HepG2 (cell line): Measurements from ENCODE around the gene WBP1. TPM values are rescaled to one million over a fixed set of nuclear protein-coding genes. Genes with fewer than 3 reads are reported as not detected.

ENCODE experiments used
- BCL6 ChIP-seq: IDR thresholded peaks from 2 replicates; pipeline ENCODE4 v1.6.1; 2016; ENCODE audit warnings: missing genetic modification reagents, missing compliant biosample characterization
- BHLHE40 ChIP-seq: IDR thresholded peaks from 2 replicates; pipeline ENCODE4 v1.6.1; 2011; ENCODE audit warnings: low read length, improper control_type of control experiment
- CBX2 ChIP-seq, 2 experiments: fragments of 200-600 bp in 1 of 2; sonication (generic); formaldehyde crosslinking in 1 of 2; IDR thresholded peaks; 2 replicates each; pipeline versions ENCODE4 v1.7.0 to v1.8.1; 2018 to 2022; ENCODE audit warnings: low read depth in 2 of 2, low read length in 1 of 2, mild to moderate bottlenecking in 1 of 2, missing genetic modification reagents in 1 of 2
- E2F2 ChIP-seq: sonication (generic); formaldehyde crosslinking; IDR thresholded peaks from 2 replicates; pipeline ENCODE4 v1.4.0; 2020; ENCODE audit warnings: missing genetic modification reagents, borderline replicate concordance
- ELK4 ChIP-seq: sonication (generic); formaldehyde crosslinking; IDR thresholded peaks from 2 replicates; pipeline ENCODE4 v1.9.0; 2021; ENCODE audit warnings: missing genetic modification reagents, borderline replicate concordance
- EP300 ChIP-seq, 3 experiments: sonication (generic) in 1 of 3; formaldehyde crosslinking in 1 of 3; IDR thresholded peaks; 2 replicates each; pipeline versions ENCODE4 v1.5.1 to v1.6.1; 2011 to 2020; ENCODE audit warnings: low read depth in 2 of 3, low read length in 2 of 3, borderline replicate concordance in 1 of 3, improper control_type of control experiment in 1 of 3, mild to moderate bottlenecking in 1 of 3, missing genetic modification reagents in 1 of 3, moderate library complexity in 1 of 3
- FOSL2 ChIP-seq: sonication (generic); formaldehyde crosslinking; IDR thresholded peaks from 2 replicates; pipeline ENCODE4 v1.4.0; 2020; ENCODE audit warnings: missing genetic modification reagents
- FOXK1 ChIP-seq: sonication (generic); formaldehyde crosslinking; IDR thresholded peaks from 2 replicates; pipeline ENCODE4 v1.4.0; 2020; ENCODE audit warnings: low read depth, missing genetic modification reagents, borderline replicate concordance
- HDAC6 ChIP-seq: fragments of 200-600 bp; sonication (generic); IDR thresholded peaks from 2 replicates; pipeline ENCODE4 v1.7.0; 2017; ENCODE audit warnings: mild to moderate bottlenecking, antibody characterized with exemption, low read length, low read depth
- HNF4G ChIP-seq, 2 experiments: sonication (generic) in 1 of 2; formaldehyde crosslinking in 1 of 2; IDR thresholded peaks; 2 replicates each; pipeline versions ENCODE4 v1.4.0 to v1.6.1; 2011 to 2020; ENCODE audit warnings: borderline replicate concordance in 2 of 2, low read depth in 2 of 2, mild to moderate bottlenecking in 2 of 2, low read length in 1 of 2, missing genetic modification reagents in 1 of 2, moderate library complexity in 1 of 2
- NCOR1 ChIP-seq: fragments of 200-600 bp; sonication (generic); IDR thresholded peaks from 2 replicates; pipeline ENCODE4 v1.7.0; 2017; ENCODE audit warnings: antibody characterized with exemption, low read length, borderline replicate concordance
- NFATC3 ChIP-seq: sonication (generic); formaldehyde crosslinking; IDR thresholded peaks from 2 replicates; pipeline ENCODE4 v1.5.1; 2020; ENCODE audit warnings: mild to moderate bottlenecking, missing genetic modification reagents
- NFKBIZ ChIP-seq: IDR thresholded peaks from 2 replicates; pipeline ENCODE4 v1.6.1; 2018; ENCODE audit warnings: missing genetic modification reagents, missing compliant biosample characterization
- RFX3 ChIP-seq: IDR thresholded peaks from 2 replicates; pipeline ENCODE4 v1.6.1; 2016; ENCODE audit warnings: missing biosample characterization, missing genetic modification reagents
- SIN3B ChIP-seq: fragments of 150-350 bp; IDR thresholded peaks from 2 replicates; pipeline ENCODE4 v1.6.1; 2014; ENCODE audit warnings: low read length
- SRF ChIP-seq: IDR thresholded peaks from 2 replicates; pipeline ENCODE4 v1.6.1; 2011; ENCODE audit warnings: mild to moderate bottlenecking, low read depth, low read length, moderate library complexity
- TMF1 ChIP-seq: sonication (generic); formaldehyde crosslinking; IDR thresholded peaks from 2 replicates; pipeline ENCODE4 v1.8.1; 2022; ENCODE audit warnings: low read depth, missing genetic modification reagents
- ZEB1 ChIP-seq: IDR thresholded peaks from 2 replicates; pipeline ENCODE4 v1.6.1; 2012; ENCODE audit warnings: mild to moderate bottlenecking, low read depth, inconsistent platforms; ENCODE audit not compliant: insufficient replicate concordance
- ZKSCAN8 ChIP-seq: IDR thresholded peaks from 2 replicates; pipeline ENCODE4 v1.6.1; 2016; ENCODE audit warnings: borderline replicate concordance, missing genetic modification reagents, missing compliant biosample characterization
- ZNF256 ChIP-seq: sonication (generic); formaldehyde crosslinking; conservative IDR thresholded peaks from 2 replicates; pipeline ENCODE4 v1.4.0; 2020; ENCODE audit warnings: missing genetic modification reagents
- ZNF589 ChIP-seq: sonication (generic); formaldehyde crosslinking; conservative IDR thresholded peaks from 2 replicates; pipeline ENCODE4 v1.8.0; 2022; ENCODE audit warnings: mild to moderate bottlenecking, moderate library complexity, missing genetic modification reagents
- ZNF709 ChIP-seq: sonication (generic); formaldehyde crosslinking; IDR thresholded peaks from 2 replicates; pipeline ENCODE4 v1.5.0; 2020; ENCODE audit warnings: mild to moderate bottlenecking, missing genetic modification reagents
- ZNF776 ChIP-seq: sonication (generic); formaldehyde crosslinking; IDR thresholded peaks from 2 replicates; pipeline ENCODE4 v1.4.0; 2020; ENCODE audit warnings: mild to moderate bottlenecking, missing genetic modification reagents
- ZNF800 ChIP-seq: sonication (generic); formaldehyde crosslinking; IDR thresholded peaks from 2 replicates; pipeline ENCODE4 v1.4.0; 2020; ENCODE audit warnings: missing genetic modification reagents
- polyA plus RNA-seq, 8 experiments: library from polyadenylated mRNA; depleted of rRNA in 3 of 8; stranded (reverse) in 7 of 8; unstranded in 1 of 8; fragments of >200 nt; fragmentation: Illumina TruSeq in 4 of 8; extraction: Trizol in 4 of 8; gene quantifications; 2 replicates each; pipeline versions ENCODE4 v1.2.1 to v1.2.3, GENCODE V29; 2011 to 2016; ENCODE audit warnings: low read depth in 4 of 8, missing spikeins in 1 of 8, mixed read lengths in 1 of 8; ENCODE audit not compliant: insufficient read depth in 1 of 8
- total RNA-seq, 5 experiments: library from RNA; depleted of rRNA; stranded (reverse); fragments of >200 nt; fragmentation: Illumina TruSeq; extraction: Trizol; gene quantifications; 2 replicates each; pipeline ENCODE4 v1.2.3, GENCODE V29; 2016; ENCODE audit warnings: low read depth in 1 of 5

The WBP1 gene
- total and polyA plus RNA-seq, 2 of the 13 experiments (the other 11 are each of a cell fraction or from before 2014, with no cell fraction given) = 38.8 to 85.7 TPM

GRCh38 chr2:74421221-74421870 lies 36.9 kb upstream of the WBP1 start, which contains the start of the genes C2orf81 and WDR54 (continued):
- TF ChIP-seq BHLHE40 = peak; percentile 94
- no peak for TF ChIP-seq NCOR1
- no peak for TF ChIP-seq FOXK1 (CRISPR knock-in tag)
- peak; percentile 98 for TF ChIP-seq RFX3 (CRISPR knock-in tag)
- TF ChIP-seq HNF4G (IDR thresholded peaks at IDR 0.05; ENCODE audit: borderline replicate concordance, low read depth, low read length) = no peak
- TF ChIP-seq HNF4G (CRISPR knock-in tag; IDR thresholded peaks at IDR 0.05; ENCODE audit: borderline replicate concordance, low read depth) = no peak
- no peak for TF ChIP-seq SRF
- TF ChIP-seq ZNF589 (CRISPR knock-in tag) = no peak
- no peak for TF ChIP-seq ZNF256 (CRISPR knock-in tag)
- TF ChIP-seq ZEB1 = no peak
- TF ChIP-seq CBX2 (IDR thresholded peaks at IDR 0.05; ENCODE audit: low read depth, low read length) = no peak
- no peak for TF ChIP-seq CBX2 (CRISPR knock-in tag; IDR thresholded peaks at IDR 0.05; ENCODE audit: low read depth)
- peak; percentile 75; the same call in 1 of the 2 replicates for TF ChIP-seq ZNF800 (CRISPR knock-in tag)
- TF ChIP-seq FOSL2 (CRISPR knock-in tag) = peak; percentile 31; the same call in 1 of the 2 replicates
- no peak for TF ChIP-seq BCL6 (CRISPR knock-in tag)
- TF ChIP-seq SIN3B = no peak
- TF ChIP-seq TMF1 (CRISPR knock-in tag) = no peak
- no peak; the same call in 1 of the 2 replicates for TF ChIP-seq NFATC3 (CRISPR knock-in tag)
- TF ChIP-seq ELK4 = peak; percentile 52; the same call in 1 of the 2 replicates
- peak; percentile 93 for TF ChIP-seq ZNF776 (CRISPR knock-in tag)
- TF ChIP-seq HDAC6 = no peak
- no peak for TF ChIP-seq NFKBIZ
- no peak for TF ChIP-seq ZKSCAN8 (CRISPR knock-in tag)
- TF ChIP-seq E2F2 (CRISPR knock-in tag) = peak; percentile 67; the same call in 1 of the 2 replicates
- TF ChIP-seq EP300 (IDR thresholded peaks at IDR 0.05; ENCODE audit: low read depth in 2 of 2, low read length in 2 of 2) = no peak
- no peak for TF ChIP-seq EP300 (CRISPR knock-in tag; IDR thresholded peaks at IDR 0.05; ENCODE audit: borderline replicate concordance)
- 0 out of 2 replicates have a peak, but pooled peaks have one; percentile 35 for TF ChIP-seq ZNF709 (CRISPR knock-in tag)
